ENCODE data around the gene OCIAD1. TPM values are rescaled to one million over a fixed set of nuclear protein-coding genes. Genes with fewer than 3 reads are reported as not detected.
A peak's percentile ranks its signal among the peaks of the same experiment; 100 is the strongest.

Gene OCIAD1
- total RNA-seq, 2 donors from 2014 or later: 148 to 152 TPM

DNA sequence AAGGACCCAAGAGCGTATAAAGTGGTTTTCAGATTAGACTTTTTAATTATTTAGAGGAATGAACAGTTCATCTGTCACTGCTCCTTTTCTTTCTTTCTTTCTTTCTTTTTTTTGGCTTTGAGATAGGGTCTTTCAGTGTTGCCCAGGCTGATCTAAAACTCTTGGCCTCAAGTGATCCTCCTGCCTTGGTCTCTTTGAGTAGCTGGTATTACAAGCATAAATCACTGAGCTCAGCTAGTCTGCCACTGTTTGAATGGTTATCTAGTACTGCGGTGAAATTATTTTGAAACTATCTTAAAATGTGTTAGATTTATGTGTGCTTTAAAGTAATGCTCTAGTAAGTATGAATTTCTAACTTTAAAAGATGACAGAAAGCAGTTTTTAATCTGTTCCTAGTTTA lies 44.3 kb upstream of the OCIAD1 start:
- Histone ChIP-seq H3K36me3 (ENCODE audit: control insufficient read depth, insufficient read depth, low read length) (no peaks in the 10 kb centered on the region), H3K4me3 (ENCODE audit: low read length) (no peak overlapping the region), H3K27me3 (ENCODE audit: control insufficient read depth, insufficient read depth, low read length, poor library complexity, severe bottlenecking) (no peaks in the 10 kb centered on the region), H3K9ac (ENCODE audit: extremely low read depth, low read length, poor library complexity, severe bottlenecking) (no peak overlapping the region), H3K27ac (ENCODE audit: low read depth, low read length) (no peak overlapping the region), H3K9me3 (ENCODE audit: control insufficient read depth, low read length) (no peaks in the 10 kb centered on the region), H3K4me1 (ENCODE audit: control insufficient read depth, insufficient read depth, low read length) (no peaks in the 10 kb centered on the region)
- TF ChIP-seq, protein P1, sequence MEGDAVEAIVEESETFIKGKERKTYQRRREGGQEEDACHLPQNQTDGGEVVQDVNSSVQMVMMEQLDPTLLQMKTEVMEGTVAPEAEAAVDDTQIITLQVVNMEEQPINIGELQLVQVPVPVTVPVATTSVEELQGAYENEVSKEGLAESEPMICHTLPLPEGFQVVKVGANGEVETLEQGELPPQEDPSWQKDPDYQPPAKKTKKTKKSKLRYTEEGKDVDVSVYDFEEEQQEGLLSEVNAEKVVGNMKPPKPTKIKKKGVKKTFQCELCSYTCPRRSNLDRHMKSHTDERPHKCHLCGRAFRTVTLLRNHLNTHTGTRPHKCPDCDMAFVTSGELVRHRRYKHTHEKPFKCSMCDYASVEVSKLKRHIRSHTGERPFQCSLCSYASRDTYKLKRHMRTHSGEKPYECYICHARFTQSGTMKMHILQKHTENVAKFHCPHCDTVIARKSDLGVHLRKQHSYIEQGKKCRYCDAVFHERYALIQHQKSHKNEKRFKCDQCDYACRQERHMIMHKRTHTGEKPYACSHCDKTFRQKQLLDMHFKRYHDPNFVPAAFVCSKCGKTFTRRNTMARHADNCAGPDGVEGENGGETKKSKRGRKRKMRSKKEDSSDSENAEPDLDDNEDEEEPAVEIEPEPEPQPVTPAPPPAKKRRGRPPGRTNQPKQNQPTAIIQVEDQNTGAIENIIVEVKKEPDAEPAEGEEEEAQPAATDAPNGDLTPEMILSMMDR (conservative IDR thresholded peaks at IDR 0.05): no peak
- no peaks in the 10 kb centered on the region for H3K36me3 Mint-ChIP-seq (ENCODE audit: low read depth)
- H3K27ac Mint-ChIP-seq: no peak overlapping the region
- H3K4me3 Mint-ChIP-seq: no peak overlapping the region
- no peaks in the 10 kb centered on the region for H3K27me3 Mint-ChIP-seq (ENCODE audit: insufficient read depth)
- peaks cover 11% of the 10 kb centered on the region for H3K4me1 Mint-ChIP-seq
- H3K9me3 Mint-ChIP-seq: no peaks in the 10 kb centered on the region
- WGBS, 2 experiments (ENCODE audit: insufficient coverage in 1 of 2, insufficient read length in 1 of 2): 97 to 100% methylated on average over 1 to 2 of the region's 2 CpGs
- no peak for DNase-seq

DNA sequence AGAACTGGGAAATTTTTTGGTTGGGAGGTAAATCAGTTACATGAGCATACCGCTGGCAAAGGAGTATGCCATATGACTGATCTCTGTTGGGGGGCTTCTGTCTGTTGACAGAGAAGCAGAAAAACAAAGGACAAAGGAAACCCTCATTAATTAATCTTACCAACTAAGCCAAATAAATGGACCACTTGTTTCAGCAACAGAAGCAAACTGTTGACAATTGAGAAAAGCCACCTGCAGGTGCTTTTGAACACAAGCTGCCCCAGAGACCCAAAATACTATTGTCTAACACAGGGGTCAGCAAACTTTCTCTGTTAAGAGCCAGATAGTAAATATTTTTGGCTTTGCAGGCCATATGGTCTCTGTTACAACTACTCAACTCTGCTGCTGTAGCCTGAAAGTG lies 43.8 kb upstream of the OCIAD1 start:
- Mint-ChIP-seq H3K4me3 (no peak overlapping the region), H3K36me3 (ENCODE audit: low read depth) (no peaks in the 10 kb centered on the region), H3K9me3 (no peaks in the 10 kb centered on the region), H3K4me1 (peaks cover 9% of the 10 kb centered on the region), H3K27ac (no peak overlapping the region), H3K27me3 (ENCODE audit: insufficient read depth) (no peaks in the 10 kb centered on the region)
- Histone ChIP-seq H3K4me1 (ENCODE audit: control insufficient read depth, insufficient read depth, low read length) (no peaks in the 10 kb centered on the region), H3K27ac (ENCODE audit: low read depth, low read length) (no peak overlapping the region), H3K27me3 (ENCODE audit: control insufficient read depth, insufficient read depth, low read length, poor library complexity, severe bottlenecking) (no peaks in the 10 kb centered on the region), H3K9me3 (ENCODE audit: control insufficient read depth, low read length) (no peaks in the 10 kb centered on the region), H3K4me3 (ENCODE audit: low read length) (no peak overlapping the region), H3K36me3 (ENCODE audit: control insufficient read depth, insufficient read depth, low read length) (no peaks in the 10 kb centered on the region), H3K9ac (ENCODE audit: extremely low read depth, low read length, poor library complexity, severe bottlenecking) (no peak overlapping the region)
- no peak for DNase-seq
- 88% methylated on average over 1 of the region's 1 CpG; no CpG with 5 or more reads in 1 of the 2 experiments for WGBS, 2 experiments (ENCODE audit: insufficient coverage in 1 of 2, insufficient read length in 1 of 2)
- TF ChIP-seq, protein P1 (conservative IDR thresholded peaks at IDR 0.05): peak; percentile 37

DNA sequence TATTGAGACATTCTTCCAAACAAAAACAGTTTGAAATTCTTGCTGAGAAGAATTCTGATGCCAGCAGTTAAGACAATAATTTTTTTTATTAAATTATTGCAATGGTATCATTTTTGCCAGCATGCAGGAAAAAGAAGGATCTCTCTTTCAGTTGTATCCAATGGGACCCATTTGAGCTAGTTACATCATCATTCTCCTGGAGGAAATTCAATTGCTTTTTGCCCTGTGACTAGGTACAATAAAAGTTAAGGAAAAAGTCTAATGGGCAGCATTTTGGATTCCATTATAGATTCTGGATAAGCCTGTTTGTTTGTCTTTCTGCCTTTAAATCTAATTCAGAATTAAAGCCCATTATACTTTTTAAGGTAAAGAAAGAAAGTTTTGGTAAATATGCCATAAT lies 40.3 kb upstream of the OCIAD1 start:
- Histone ChIP-seq H3K9ac (ENCODE audit: extremely low read depth, low read length, poor library complexity, severe bottlenecking) (no peak overlapping the region), H3K9me3 (ENCODE audit: control insufficient read depth, low read length) (no peaks in the 10 kb centered on the region), H3K27ac (ENCODE audit: low read depth, low read length) (no peak overlapping the region), H3K36me3 (ENCODE audit: control insufficient read depth, insufficient read depth, low read length) (no peaks in the 10 kb centered on the region), H3K4me1 (ENCODE audit: control insufficient read depth, insufficient read depth, low read length) (no peaks in the 10 kb centered on the region), H3K4me3 (ENCODE audit: low read length) (no peak overlapping the region), H3K27me3 (ENCODE audit: control insufficient read depth, insufficient read depth, low read length, poor library complexity, severe bottlenecking) (no peaks in the 10 kb centered on the region)
- no peaks in the 10 kb centered on the region for H3K9me3 Mint-ChIP-seq
- no peaks in the 10 kb centered on the region for H3K27me3 Mint-ChIP-seq (ENCODE audit: insufficient read depth)
- peaks cover 9% of the 10 kb centered on the region for H3K4me1 Mint-ChIP-seq
- no peaks in the 10 kb centered on the region for H3K36me3 Mint-ChIP-seq (ENCODE audit: low read depth)
- H3K4me3 Mint-ChIP-seq: no peak overlapping the region
- no peak for DNase-seq
- TF ChIP-seq, protein P1 (conservative IDR thresholded peaks at IDR 0.05): no peak
- no peak overlapping the region for H3K27ac Mint-ChIP-seq
